ENCODE measurements around the gene OR52N1. TPM values are rescaled to one million over a fixed set of nuclear protein-coding genes. Genes with fewer than 3 reads are reported as not detected.

The OR52N1 gene
- total and polyA plus RNA-seq, 2 of the 8 experiments (the other 6 are each of a cell fraction or from before 2014, with no cell fraction given), result 0.09 TPM; not detected in 1

- Histone ChIP-seq H3K23ac (ENCODE audit: insufficient read length) (no peak overlapping the region), H3K79me1 (ENCODE audit: low read depth, low read length) (no peaks in the 10 kb centered on the region), H2BK120ac (replicated peaks; ENCODE audit: low read depth, low read length) (no peak overlapping the region), H3K36me3 (ENCODE audit: control insufficient read depth in 2 of 4, insufficient read depth in 4 of 4, low read length in 3 of 4) (no peaks in the 10 kb centered on the region), H3K14ac (ENCODE audit: insufficient read length) (no peak overlapping the region), H2BK20ac (ENCODE audit: low read length) (no peak overlapping the region), H2AK5ac (ENCODE audit: low read depth, low read length) (no peak overlapping the region), H3K4me1 (replicated peaks in 1 of 4; ENCODE audit: control insufficient read depth in 3 of 4, insufficient read depth in 4 of 4, low read length in 3 of 4) (peaks cover 0 to 7% (median 1%) of the 10 kb centered on the region in 4 experiments; a peak in 2 of 7 replicates), H4K20me1 (replicated peaks in 1 of 2; ENCODE audit: control insufficient read depth in 1 of 2, insufficient read depth in 2 of 2, low read length in 2 of 2) (no peaks in the 10 kb centered on the region), H3K4ac (replicated peaks; ENCODE audit: insufficient read length, low read depth, low read length) (no peak overlapping the region), H2BK15ac (ENCODE audit: low read length) (no peak overlapping the region), H3K18ac (ENCODE audit: extremely low read depth, low read length) (no peak overlapping the region), H4K5ac (ENCODE audit: insufficient read length, low read depth, low read length) (no peak overlapping the region), H2BK12ac (ENCODE audit: low read depth, low read length) (no peak overlapping the region), H3K27me3 (replicated peaks in 1 of 4; ENCODE audit: control insufficient read depth in 3 of 4, extremely low read depth in 1 of 4, insufficient read depth in 3 of 4, low read length in 3 of 4) (no peaks in the 10 kb centered on the region), H3K4me2 (ENCODE audit: insufficient read depth in 1 of 2, low read depth in 2 of 2, low read length in 2 of 2) (no peak overlapping the region; a peak in 1 of 4 replicates), H3K23me2 (ENCODE audit: low read depth, low read length) (peaks cover 5% of the 10 kb centered on the region; the same call in 1 of the 2 replicates), H3K56ac (replicated peaks; ENCODE audit: insufficient read length, low read depth, low read length) (no peak overlapping the region), H3K79me2 (ENCODE audit: control insufficient read depth in 1 of 2, insufficient read depth in 2 of 2, low read length in 2 of 2) (no peaks in the 10 kb centered on the region), H3K27ac (ENCODE audit: low read depth, low read length) (no peak overlapping the region), H4K8ac (ENCODE audit: extremely low read depth, insufficient read depth, low read length) (no peak overlapping the region), H3K4me3 (ENCODE audit: extremely low read depth in 1 of 4, insufficient read depth in 2 of 4, low read depth in 3 of 4, low read length in 4 of 4) (no peak overlapping the region), H2BK5ac (ENCODE audit: low read depth, low read length) (no peak overlapping the region), H3K9ac (replicated peaks in 1 of 4; ENCODE audit: extremely low read depth in 1 of 4, low read depth in 3 of 4, low read length in 3 of 4) (no peak overlapping the region), H4K91ac (replicated peaks; ENCODE audit: insufficient read length, low read length) (no peak overlapping the region), H3K9me3 (ENCODE audit: insufficient read depth in 2 of 2, low read depth in 1 of 2, low read length in 1 of 2) (no peaks in the 10 kb centered on the region), H2AFZ (ENCODE audit: low read length) (no peak overlapping the region)
- 86 to 100% methylated on average over 1 to 6 of the region's 6 CpGs for WGBS, 2 experiments (ENCODE audit: extremely low coverage in 1 of 2, insufficient coverage in 1 of 2, insufficient read length in 1 of 2, insufficient replicate concordance in 2 of 2, low coverage in 1 of 2, low lambda C conversion rate in 2 of 2, missing lambda C conversion rate in 1 of 2)
- DNase-seq (ENCODE audit: low read depth in 1 of 2, low spot score in 2 of 2) (no peak), FAIRE-seq (no peak)
- ChIA-PET POLR2A (ENCODE audit: partially characterized antibody) (interaction anchor here (0.9 kb wide), 1 partner anchor 125 kb away, joined by 3 read pairs; the partner anchor contains the start of gene TRIM5), CTCF (ENCODE audit: partially characterized antibody) (interaction anchor here (0.6 to 1.7 kb wide), 12 partner anchors 12 to 936 kb away, joined by 3 to 7 read pairs (median 4); partner anchors contain the start of gene TRIM5)
- TF ChIP-seq SIN3A (conservative IDR thresholded peaks at IDR 0.05 in 1 of 2, IDR thresholded peaks at IDR 0.05 in 1 of 2; ENCODE audit: low read depth in 1 of 2, low read length in 2 of 2), result no peak
- no peak for TF ChIP-seq POLR2AphosphoS5 (IDR thresholded peaks at IDR 0.05; ENCODE audit: low read depth, low read length)
- no peak for TF ChIP-seq TBP (IDR thresholded peaks at IDR 0.05; ENCODE audit: low read depth, low read length)
- no peak for TF ChIP-seq YY1 (IDR thresholded peaks at IDR 0.05; ENCODE audit: low read depth, low read length)
Measured at GRCh38 chr11:5809905-5810795, 19.1 kb upstream of the OR52N1 start.
